Measurements from ENCODE around the gene SLC22A17.

DNA sequence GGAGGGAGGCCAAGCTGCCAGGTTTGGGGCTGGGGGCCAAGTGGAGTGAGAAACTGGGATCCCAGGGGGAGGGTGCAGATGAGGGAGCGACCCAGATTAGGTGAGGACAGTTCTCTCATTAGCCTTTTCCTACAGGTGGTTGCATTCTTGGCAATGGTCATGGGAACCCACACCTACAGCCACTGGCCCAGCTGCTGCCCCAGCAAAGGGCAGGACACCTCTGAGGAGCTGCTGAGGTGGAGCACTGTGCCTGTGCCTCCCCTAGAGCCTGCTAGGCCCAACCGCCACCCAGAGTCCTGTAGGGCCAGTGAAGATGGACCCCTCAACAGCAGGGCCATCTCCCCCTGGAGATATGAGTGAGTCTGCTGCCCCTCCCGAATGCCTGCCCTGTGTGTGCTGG is 20.4 kb upstream of the SLC22A17 start:
- TF ChIP-seq CTCF (CRISPR knock-in tag; IDR thresholded peaks at IDR 0.05) (no peak), JUN (CRISPR knock-in tag; IDR thresholded peaks at IDR 0.05) (no peak), FOXM1 (CRISPR knock-in tag; IDR thresholded peaks at IDR 0.05) (no peak), MXI1 (IDR thresholded peaks at IDR 0.05; ENCODE audit: borderline replicate concordance, low read depth, low read length) (no peak), ZNF124 (CRISPR knock-in tag; IDR thresholded peaks at IDR 0.05) (no peak), ZNF768 (CRISPR knock-in tag; IDR thresholded peaks at IDR 0.05) (no peak), RFX5 (IDR thresholded peaks at IDR 0.05; ENCODE audit: low read depth, low read length) (no peak), SMAD3 (CRISPR knock-in tag; IDR thresholded peaks at IDR 0.05) (no peak), RBFOX2 (IDR thresholded peaks at IDR 0.05; ENCODE audit: low read depth, low read length) (no peak), POLR2AphosphoS5 (IDR thresholded peaks at IDR 0.05; ENCODE audit: low read depth, low read length) (no peak), KMT2B (CRISPR knock-in tag; IDR thresholded peaks at IDR 0.05) (no peak)
- TF ChIP-seq, protein P1, sequence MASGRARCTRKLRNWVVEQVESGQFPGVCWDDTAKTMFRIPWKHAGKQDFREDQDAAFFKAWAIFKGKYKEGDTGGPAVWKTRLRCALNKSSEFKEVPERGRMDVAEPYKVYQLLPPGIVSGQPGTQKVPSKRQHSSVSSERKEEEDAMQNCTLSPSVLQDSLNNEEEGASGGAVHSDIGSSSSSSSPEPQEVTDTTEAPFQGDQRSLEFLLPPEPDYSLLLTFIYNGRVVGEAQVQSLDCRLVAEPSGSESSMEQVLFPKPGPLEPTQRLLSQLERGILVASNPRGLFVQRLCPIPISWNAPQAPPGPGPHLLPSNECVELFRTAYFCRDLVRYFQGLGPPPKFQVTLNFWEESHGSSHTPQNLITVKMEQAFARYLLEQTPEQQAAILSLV (CRISPR knock-in tag; IDR thresholded peaks at IDR 0.05; ENCODE audit: borderline replicate concordance): no peak
- TF ChIP-seq, protein P2, sequence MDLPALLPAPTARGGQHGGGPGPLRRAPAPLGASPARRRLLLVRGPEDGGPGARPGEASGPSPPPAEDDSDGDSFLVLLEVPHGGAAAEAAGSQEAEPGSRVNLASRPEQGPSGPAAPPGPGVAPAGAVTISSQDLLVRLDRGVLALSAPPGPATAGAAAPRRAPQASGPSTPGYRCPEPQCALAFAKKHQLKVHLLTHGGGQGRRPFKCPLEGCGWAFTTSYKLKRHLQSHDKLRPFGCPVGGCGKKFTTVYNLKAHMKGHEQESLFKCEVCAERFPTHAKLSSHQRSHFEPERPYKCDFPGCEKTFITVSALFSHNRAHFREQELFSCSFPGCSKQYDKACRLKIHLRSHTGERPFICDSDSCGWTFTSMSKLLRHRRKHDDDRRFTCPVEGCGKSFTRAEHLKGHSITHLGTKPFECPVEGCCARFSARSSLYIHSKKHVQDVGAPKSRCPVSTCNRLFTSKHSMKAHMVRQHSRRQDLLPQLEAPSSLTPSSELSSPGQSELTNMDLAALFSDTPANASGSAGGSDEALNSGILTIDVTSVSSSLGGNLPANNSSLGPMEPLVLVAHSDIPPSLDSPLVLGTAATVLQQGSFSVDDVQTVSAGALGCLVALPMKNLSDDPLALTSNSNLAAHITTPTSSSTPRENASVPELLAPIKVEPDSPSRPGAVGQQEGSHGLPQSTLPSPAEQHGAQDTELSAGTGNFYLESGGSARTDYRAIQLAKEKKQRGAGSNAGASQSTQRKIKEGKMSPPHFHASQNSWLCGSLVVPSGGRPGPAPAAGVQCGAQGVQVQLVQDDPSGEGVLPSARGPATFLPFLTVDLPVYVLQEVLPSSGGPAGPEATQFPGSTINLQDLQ (CRISPR knock-in tag; IDR thresholded peaks at IDR 0.05): no peak
